IPS-20b (cell line): ENCODE measurements around the gene AHSP.
A peak's percentile ranks its signal among the peaks of the same experiment; 100 is the strongest.
"Not testable (repeated sequence)": the region's sequence is repeated elsewhere in the genome, so short reads cannot be mapped to it uniquely, and the experiment has no call there.

ENCODE experiments used
- H3K27ac ChIP-seq: one replicate; pipeline ENCODE4 v1.5.1; 2013; ENCODE audit warnings: low read length
- H3K27me3 ChIP-seq: 2 replicates; pipeline ENCODE4 v1.6.1; 2013; ENCODE audit warnings: mild to moderate bottlenecking, low read length, inconsistent platforms; ENCODE audit not compliant: insufficient read depth
- H3K36me3 ChIP-seq: 2 replicates; pipeline ENCODE4 v1.6.1; 2013; ENCODE audit warnings: low read depth, mild to moderate bottlenecking, inconsistent platforms, low read length, moderate library complexity; ENCODE audit not compliant: insufficient read depth
- H3K4me1 ChIP-seq: 2 replicates; pipeline ENCODE4 v1.6.1; 2013; ENCODE audit warnings: mild to moderate bottlenecking, control low read depth, inconsistent platforms, low read length, moderate library complexity; ENCODE audit not compliant: insufficient read depth
- H3K4me3 ChIP-seq: 2 replicates; pipeline ENCODE4 v1.5.1; 2013; ENCODE audit warnings: mild to moderate bottlenecking, low read length, inconsistent platforms
- H3K9ac ChIP-seq: 2 replicates; pipeline ENCODE4 v1.6.1; 2013; ENCODE audit warnings: low read depth, mild to moderate bottlenecking, inconsistent platforms, low read length, moderate library complexity
- H3K9me3 ChIP-seq: 2 replicates; pipeline ENCODE4 v1.6.1; 2013; ENCODE audit warnings: mild to moderate bottlenecking, low read depth, low read length, inconsistent platforms; ENCODE audit not compliant: insufficient read depth

Gene AHSP

DNA sequence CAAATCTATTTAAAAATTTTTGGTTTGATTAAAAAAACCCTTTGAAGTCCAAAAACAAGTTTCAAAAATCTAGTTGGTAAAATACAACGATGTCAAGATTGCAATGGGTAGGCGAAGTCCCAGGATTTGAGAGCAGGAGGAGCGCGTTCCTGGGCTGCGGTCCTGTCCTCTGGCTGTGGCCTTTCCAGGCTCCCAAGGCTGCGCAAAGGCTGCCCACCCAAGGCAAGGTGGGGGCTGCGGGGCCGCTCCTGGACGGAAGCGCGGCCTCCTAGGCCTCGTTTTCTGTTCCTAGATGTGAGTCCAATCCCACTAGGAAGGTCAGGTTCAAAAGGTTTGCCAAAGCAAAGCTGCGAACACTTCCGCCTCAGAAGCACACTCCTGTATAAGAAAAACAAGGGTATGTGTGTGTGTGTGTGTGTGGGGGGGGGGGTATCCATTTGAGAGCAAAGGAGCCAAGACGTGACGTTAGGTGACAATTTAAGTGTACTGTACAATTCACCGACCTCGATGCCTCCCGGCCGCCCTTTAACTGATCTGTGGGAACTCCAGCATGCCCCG is 9.2 kb downstream of the AHSP start:
- peaks cover 3% of the 10 kb centered on the region; the same call in 1 of the 2 replicates for H3K4me1 ChIP-seq
- no peak overlapping the region for H3K9ac ChIP-seq
- peak overlapping the region; percentile 60; the same call in 1 of the 2 replicates for H3K4me3 ChIP-seq
- no peaks in the 10 kb centered on the region for H3K36me3 ChIP-seq
- no peak overlapping the region for H3K27ac ChIP-seq
- H3K27me3 ChIP-seq, result peaks cover 40% of the 10 kb centered on the region
- peaks cover 16% of the 10 kb centered on the region; the same call in 1 of the 2 replicates for H3K9me3 ChIP-seq

DNA sequence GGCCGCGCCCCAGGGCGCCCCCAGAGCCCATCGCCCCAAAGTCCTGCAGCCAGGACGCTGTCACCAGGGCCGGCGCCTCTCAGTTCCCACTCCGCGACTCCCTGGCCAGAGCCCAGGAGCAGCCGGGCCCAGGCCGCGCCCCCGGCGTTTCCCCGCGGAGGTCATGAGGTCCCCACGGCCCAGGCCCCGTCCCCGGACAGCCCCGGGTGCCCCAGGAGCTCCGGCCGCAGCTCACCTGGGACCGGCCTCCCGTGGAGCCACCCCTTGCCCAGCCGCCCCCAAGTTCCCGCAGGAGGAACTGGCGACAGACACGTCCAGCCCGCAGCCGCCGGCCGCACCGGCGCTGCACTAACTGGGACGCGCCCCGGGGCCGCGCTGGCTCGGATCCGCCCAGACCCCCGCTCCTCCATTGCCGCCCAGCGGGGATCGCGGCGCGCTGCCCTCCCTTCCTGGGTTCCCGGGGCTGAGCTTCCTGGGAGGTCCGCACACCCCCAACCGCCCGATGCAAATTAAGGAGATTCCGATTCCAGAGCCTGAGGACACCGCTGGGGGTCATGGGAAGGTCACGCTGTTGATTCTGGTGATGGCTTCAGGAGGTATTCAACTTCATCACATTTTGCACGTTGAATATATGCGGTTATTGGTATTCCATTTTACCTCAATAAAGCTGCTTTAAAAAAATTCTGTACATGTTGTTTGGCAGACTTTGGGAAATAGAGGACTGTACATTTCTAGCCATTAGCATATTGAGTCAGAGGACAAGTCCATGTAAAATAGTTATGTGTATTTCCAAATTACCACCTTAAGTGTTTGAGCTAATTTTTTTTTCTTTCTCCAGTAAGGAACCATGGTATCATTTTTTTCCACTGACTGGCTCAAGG is 9.9 kb downstream of the AHSP start:
- Histone ChIP-seq H3K27ac (no peak overlapping the region), H3K27me3 (peaks cover 34% of the 10 kb centered on the region), H3K9ac (no peak overlapping the region), H3K4me1 (peaks cover 3% of the 10 kb centered on the region; the same call in 1 of the 2 replicates), H3K9me3 (peaks cover 16% of the 10 kb centered on the region), H3K36me3 (no peaks in the 10 kb centered on the region), H3K4me3 (peak overlapping the region; percentile 60)

DNA sequence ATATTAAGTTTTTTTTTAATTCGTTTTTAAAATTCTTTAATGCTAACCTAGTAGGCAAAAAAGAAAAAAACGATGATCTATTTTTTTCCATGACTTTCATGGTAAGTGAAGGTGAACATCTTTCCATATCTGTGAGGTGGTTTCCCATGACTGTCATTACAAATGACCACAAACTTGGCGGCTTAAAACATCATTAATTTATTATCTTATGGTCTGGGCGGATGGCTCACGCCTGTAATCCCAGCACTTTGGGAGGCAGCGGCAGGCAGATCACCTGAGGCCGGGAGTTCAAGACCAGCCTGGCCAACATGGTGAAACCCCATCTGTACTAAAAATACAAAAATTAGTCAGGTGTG is 10.5 kb downstream of the AHSP start:
- Histone ChIP-seq H3K9me3 (peaks cover 18% of the 10 kb centered on the region), H3K27me3 (peaks cover 34% of the 10 kb centered on the region)
- H3K9ac ChIP-seq, H3K4me3 ChIP-seq, H3K36me3 ChIP-seq, H3K4me1 ChIP-seq, H3K27ac ChIP-seq: not testable (repeated sequence)

DNA sequence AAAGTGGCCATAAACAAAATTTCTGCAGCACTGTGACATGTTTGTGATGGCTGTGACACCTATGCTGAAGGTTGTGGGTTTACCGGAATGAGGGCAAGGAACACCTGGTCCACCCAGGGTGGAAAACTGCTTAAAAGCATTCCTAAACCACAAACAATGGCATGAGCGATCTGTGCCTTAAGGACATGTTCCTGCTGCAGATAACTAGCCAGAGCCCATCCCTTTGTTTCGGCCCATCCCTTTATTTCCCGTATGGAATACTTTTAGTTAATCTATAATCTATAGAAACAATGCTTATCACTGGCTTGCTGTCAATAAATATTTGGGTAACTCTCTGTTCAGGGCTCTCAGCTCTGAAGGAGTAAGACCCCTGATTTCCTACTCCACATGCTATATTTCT is 12.1 kb downstream of the AHSP start:
- not testable (repeated sequence) for H3K9ac ChIP-seq

DNA sequence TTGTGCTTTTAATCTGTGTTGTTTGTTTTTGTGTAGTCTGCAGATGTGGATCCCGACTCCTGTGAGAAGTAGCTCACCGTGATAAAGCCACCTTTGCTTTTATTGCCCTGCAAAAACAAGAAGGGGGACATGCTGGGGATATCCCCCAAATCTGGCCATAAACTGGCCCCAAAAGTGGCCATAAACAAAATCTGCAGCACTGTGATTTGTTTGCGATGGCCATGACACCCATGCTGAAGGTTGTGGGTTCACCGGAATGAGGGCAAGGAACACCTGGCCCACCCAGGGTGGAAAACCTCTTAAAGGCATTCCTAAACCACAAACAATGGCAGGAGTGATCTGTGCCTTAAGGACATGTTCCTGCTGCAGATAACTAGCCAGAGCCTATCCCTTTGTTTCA is 15.1 kb downstream of the AHSP start:
- no peaks in the 10 kb centered on the region for H3K36me3 ChIP-seq
- peaks cover 2% of the 10 kb centered on the region; the same call in 1 of the 2 replicates for H3K4me1 ChIP-seq
- no peak overlapping the region for H3K9ac ChIP-seq
- H3K4me3 ChIP-seq, result no peak overlapping the region
- H3K27me3 ChIP-seq, result peaks cover 4% of the 10 kb centered on the region; the same call in 1 of the 2 replicates
- no peak overlapping the region for H3K27ac ChIP-seq
- peaks cover 23% of the 10 kb centered on the region for H3K9me3 ChIP-seq

More for the DNA sequence above, 12.1 kb downstream of the AHSP start:
- Histone ChIP-seq H3K27me3 (peaks cover 33% of the 10 kb centered on the region), H3K9me3 (peaks cover 23% of the 10 kb centered on the region)
- not testable (repeated sequence) for H3K4me1 ChIP-seq, H3K27ac ChIP-seq, H3K36me3 ChIP-seq, H3K4me3 ChIP-seq

DNA sequence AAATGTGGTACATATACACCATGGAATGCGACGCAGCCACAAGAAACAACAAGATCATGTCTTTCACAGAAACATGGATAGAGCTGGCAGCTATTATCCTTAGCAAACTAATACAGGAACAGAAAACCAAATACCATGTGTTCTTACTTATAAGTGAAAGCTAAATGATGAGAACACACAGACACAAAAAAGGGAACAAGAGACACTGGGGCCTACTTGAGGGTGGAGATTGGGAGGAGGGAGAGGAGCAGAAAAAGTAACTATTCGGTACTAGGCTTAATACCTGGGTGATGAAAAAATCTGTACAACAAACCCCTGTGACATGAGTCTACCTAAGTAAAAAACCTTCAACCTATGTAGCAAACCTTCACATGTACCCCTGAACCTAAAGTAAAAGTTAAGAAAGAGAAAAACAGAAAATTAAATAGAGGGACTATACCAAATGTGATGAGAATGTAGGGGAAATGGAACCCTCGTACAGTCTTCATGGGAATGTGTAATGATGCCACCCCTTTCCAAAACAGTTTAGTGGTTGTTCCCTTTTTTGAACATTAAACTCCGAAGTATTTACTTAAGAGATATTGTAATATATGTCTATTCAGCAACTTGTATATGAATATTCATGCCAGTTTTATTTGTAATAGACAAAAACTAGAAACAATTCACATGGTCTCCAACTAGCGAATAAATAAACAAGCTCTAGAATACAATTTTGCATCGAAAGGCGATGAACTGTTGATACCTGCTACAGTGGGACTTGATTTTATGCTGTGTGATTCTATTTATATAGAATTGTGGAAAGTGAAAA is 33.9 kb downstream of the AHSP start:
- Histone ChIP-seq H3K36me3 (no peaks in the 10 kb centered on the region), H3K27ac (no peak overlapping the region), H3K9me3 (no peaks in the 10 kb centered on the region; the same call in 1 of the 2 replicates), H3K27me3 (peaks cover 31% of the 10 kb centered on the region), H3K9ac (no peak overlapping the region), H3K4me3 (no peak overlapping the region), H3K4me1 (no peaks in the 10 kb centered on the region)

DNA sequence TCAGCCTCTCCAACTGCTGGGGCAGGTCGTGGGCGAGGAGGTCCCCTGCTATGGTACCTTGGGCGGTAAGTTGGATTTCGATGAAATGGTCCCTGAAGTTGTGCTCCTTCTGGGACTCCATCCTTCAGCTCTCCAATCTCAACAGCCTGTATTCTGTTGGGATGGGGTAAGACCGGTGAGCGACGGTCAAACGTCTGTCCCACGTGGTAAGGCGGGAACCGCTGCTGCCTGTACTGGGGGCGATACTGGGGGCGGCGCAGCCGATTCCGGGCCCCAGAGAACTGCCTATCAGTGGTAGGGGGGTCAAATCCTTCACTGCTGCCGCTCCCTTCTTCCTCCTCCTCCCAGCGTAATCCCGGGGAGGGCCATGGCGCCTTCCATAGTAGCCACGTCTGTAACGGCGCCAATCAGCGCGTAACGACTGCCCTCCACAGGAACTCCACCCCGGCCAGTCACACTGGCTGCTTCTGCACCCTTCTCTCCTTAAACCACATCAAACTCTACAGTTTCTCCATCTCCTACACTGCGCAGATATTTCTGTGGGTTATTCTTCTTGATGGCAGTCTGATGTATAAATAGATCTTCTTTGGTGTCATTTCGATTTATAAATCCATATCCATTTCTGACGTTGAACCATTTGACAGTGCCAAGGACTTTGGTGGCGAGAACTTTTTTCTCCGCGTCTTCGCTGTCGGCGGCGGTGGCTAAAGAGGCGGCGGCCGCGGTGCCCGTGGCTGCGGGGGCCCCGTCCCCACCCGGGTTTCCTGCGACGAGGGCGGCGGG is 41.1 kb downstream of the AHSP start:
- H3K4me3 ChIP-seq, result peak overlapping the region; percentile 59
- H3K9ac ChIP-seq, result no peak overlapping the region
- H3K4me1 ChIP-seq, result no peaks in the 10 kb centered on the region
- H3K36me3 ChIP-seq, result no peaks in the 10 kb centered on the region
- peaks cover 10% of the 10 kb centered on the region; the same call in 1 of the 2 replicates for H3K9me3 ChIP-seq
- no peak overlapping the region for H3K27ac ChIP-seq
- H3K27me3 ChIP-seq, result peaks cover 77% of the 10 kb centered on the region

DNA sequence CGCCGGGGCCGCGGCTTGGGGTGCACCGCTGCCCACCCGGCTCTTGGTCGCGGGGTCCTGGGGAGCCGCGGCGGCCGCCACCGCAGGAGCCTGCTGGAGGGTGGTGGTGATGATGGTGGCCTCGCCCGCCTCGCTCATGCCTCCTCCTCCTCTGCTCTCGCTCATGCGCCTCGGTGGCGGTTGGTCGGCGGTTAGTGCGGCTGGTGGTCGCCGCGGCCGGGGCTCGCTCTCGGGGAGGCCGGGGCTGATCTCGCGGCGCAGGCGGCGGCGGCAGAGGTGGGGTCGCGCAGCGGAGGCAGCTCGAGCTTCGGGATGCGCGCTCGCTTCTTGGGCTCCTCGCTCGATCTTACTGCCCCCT is 41.6 kb downstream of the AHSP start:
- Histone ChIP-seq H3K9ac (no peak overlapping the region), H3K4me3 (peak overlapping the region; percentile 59; the same call in 1 of the 2 replicates), H3K9me3 (peaks cover 10% of the 10 kb centered on the region; the same call in 1 of the 2 replicates), H3K27me3 (peaks cover 73% of the 10 kb centered on the region), H3K36me3 (no peaks in the 10 kb centered on the region), H3K27ac (no peak overlapping the region), H3K4me1 (no peaks in the 10 kb centered on the region)

DNA sequence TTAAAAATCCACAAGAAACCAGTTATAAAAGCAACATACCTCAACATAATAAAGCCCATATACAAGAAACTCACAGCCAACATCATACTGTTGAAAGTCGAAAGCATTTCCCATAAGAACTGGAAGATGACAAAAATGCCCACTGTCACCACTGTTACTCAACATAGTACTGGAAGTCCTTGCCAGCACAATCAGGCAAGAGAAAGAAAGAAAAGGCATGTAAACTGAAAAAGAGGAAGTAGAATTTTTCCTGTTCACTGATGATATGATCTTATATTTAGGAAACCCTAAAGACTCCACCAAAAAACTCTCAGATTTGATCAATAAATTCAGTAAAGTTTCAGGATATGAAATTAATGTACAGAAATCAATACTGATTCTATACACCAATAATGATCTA is 45.1 kb downstream of the AHSP start:
- peaks cover 38% of the 10 kb centered on the region for H3K27me3 ChIP-seq
- H3K36me3 ChIP-seq, result no peaks in the 10 kb centered on the region
- no peak overlapping the region for H3K27ac ChIP-seq
- no peaks in the 10 kb centered on the region for H3K4me1 ChIP-seq
- H3K9me3 ChIP-seq, result peaks cover 26% of the 10 kb centered on the region
- no peak overlapping the region for H3K4me3 ChIP-seq
- no peak overlapping the region for H3K9ac ChIP-seq

DNA sequence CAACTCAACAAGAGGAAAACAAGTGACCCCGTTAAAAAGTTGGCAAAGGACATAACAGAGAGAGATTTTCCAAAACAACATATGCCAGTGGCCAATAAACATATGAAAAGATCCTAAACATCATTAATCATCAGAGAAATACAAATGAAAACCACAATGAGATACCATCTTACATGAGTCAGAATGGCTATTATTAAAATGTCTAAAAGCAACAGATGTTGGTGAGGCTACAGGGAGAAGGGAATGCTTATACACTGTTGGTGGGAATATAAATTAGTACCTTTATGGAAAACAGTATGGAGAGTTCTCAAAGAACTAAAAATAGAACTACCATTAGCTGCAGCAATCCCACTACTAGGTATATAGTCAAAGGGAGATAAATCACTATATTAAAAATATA is 46.5 kb downstream of the AHSP start:
- H3K4me1 ChIP-seq, H3K9ac ChIP-seq, H3K36me3 ChIP-seq, H3K27ac ChIP-seq, H3K4me3 ChIP-seq: not testable (repeated sequence)
- H3K9me3 ChIP-seq, result peaks cover 36% of the 10 kb centered on the region
- H3K27me3 ChIP-seq, result peaks cover 24% of the 10 kb centered on the region

DNA sequence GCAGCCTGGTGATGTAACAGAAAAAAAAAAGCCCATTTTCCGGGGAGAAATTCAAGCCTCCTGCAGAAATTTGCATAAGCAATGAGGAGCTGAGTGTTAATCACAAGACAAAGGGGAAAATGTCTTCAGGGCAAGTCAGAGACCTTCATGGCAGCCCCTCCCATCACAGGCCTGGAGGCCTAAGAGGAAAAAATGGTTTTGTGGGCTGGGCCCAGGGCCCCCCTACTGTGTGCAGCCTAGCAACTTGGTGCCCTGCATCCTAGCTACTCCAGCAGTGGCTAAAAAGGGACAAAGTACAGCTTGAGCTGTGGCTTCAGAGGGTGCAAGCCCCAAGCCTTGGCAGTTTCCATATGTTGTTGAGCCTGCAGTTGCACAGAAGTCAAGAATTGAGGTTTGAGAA is 49.7 kb downstream of the AHSP start:
- Histone ChIP-seq H3K4me3 (no peak overlapping the region), H3K9ac (no peak overlapping the region), H3K36me3 (no peaks in the 10 kb centered on the region), H3K4me1 (no peaks in the 10 kb centered on the region), H3K27ac (no peak overlapping the region), H3K9me3 (peaks cover 54% of the 10 kb centered on the region), H3K27me3 (no peaks in the 10 kb centered on the region)
